AG10803 (cell line): Measurements from ENCODE around the gene NHLRC1.

Experiments
- DNase-seq: peaks from one replicate; pipeline ENCODE4 v3.0.0; 2010; ENCODE audit warnings: low read depth
- H3K4me3 ChIP-seq: 2 replicates; pipeline ENCODE4 v1.5.1; 2011; ENCODE audit warnings: mild to moderate bottlenecking, low read length, control low read depth
- TF ChIP-seq, protein P1 (sequence below): conservative IDR thresholded peaks from 2 replicates; pipeline ENCODE4 v1.5.1; 2011; ENCODE audit warnings: mild to moderate bottlenecking, low read length, control low read depth, inconsistent platforms

NHLRC1 gene

DNA sequence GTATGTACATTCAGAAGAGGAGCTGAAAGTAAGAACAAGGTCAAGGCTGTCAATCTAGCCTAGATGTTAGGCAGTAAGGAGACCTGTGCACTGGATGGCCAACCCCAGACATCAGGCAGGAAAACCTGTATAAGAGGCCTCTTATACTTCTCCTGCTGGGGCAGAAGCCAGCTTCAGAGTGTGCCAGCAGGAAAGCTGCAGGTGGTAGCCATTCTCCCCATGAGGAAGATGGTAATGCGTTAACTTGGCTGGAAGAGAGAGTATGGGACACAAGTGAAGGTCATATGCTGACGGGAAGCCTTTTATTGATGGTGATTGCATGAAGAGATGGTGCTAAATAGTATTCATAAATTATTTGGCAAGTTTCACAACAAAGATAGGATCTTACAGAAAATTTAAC lies 20.6 kb downstream of the NHLRC1 start:
- DNase-seq, result no peak
- TF ChIP-seq, protein P1, sequence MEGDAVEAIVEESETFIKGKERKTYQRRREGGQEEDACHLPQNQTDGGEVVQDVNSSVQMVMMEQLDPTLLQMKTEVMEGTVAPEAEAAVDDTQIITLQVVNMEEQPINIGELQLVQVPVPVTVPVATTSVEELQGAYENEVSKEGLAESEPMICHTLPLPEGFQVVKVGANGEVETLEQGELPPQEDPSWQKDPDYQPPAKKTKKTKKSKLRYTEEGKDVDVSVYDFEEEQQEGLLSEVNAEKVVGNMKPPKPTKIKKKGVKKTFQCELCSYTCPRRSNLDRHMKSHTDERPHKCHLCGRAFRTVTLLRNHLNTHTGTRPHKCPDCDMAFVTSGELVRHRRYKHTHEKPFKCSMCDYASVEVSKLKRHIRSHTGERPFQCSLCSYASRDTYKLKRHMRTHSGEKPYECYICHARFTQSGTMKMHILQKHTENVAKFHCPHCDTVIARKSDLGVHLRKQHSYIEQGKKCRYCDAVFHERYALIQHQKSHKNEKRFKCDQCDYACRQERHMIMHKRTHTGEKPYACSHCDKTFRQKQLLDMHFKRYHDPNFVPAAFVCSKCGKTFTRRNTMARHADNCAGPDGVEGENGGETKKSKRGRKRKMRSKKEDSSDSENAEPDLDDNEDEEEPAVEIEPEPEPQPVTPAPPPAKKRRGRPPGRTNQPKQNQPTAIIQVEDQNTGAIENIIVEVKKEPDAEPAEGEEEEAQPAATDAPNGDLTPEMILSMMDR, result no peak
- no peak overlapping the region for H3K4me3 ChIP-seq

DNA sequence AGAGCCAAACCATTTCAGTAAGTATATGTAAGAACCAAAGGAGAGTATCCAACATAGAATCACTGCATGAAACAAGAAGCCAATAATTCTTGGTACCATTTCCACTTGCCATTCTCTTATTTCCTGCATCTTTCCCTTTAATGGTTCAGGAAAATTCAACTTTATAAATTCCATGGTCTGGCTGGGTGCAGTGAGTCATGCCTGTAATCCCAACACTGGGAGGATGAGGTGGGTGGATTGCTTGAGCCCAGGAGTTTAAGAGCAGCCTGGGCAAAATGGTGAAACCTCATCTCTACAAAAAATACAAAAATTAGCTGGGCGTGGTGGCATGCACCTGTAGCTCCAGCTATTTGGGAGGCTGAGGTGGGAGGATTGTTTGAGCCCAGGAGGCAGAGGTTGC lies 21.2 kb downstream of the NHLRC1 start:
- TF ChIP-seq, protein P1, result no peak
- H3K4me3 ChIP-seq, result no peak overlapping the region

DNA sequence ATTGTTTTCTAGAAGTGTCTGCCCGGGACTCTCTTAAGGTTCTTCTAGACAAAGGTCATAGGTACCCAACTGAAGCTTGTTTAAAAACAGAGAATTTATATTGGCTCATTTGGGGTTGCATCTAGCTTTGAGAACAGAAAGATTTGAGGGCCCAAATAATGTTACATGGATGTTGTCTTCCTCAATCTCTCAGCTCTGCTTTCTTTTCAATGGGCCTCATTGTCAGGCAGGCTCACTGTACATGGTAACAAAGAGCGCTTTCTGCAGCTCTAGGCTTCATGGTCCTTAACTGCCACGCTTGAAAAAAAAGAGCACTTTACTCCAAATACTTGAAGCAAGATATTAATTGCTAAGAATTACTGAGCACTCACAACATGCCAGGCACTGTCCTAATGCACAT lies 22.2 kb downstream of the NHLRC1 start:
- TF ChIP-seq, protein P1, result no peak
- H3K4me3 ChIP-seq, result no peak overlapping the region
- DNase-seq, result no peak

More for the DNA sequence above, 21.2 kb downstream of the NHLRC1 start:
- DNase-seq, result peak; percentile 35

DNA sequence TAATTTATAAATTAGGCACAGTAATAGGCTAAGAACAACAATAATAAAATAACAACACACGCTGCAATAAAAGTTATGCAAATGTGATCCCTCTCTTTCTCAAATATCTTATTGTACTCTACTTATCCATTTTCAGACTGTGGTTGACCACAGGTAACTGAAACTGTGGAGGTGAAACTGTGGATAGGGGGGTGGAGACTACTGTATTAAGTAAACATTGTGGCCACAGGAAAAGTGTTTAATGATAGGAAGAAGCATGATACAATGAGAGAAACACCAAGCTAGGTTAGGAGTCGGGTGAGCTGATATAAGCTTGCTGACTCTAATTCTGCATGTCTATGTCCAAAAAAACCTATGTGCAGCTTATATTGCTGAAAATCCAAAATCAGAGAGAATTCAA lies 23.0 kb downstream of the NHLRC1 start:
- TF ChIP-seq, protein P1, result no peak
- DNase-seq, result no peak

DNA sequence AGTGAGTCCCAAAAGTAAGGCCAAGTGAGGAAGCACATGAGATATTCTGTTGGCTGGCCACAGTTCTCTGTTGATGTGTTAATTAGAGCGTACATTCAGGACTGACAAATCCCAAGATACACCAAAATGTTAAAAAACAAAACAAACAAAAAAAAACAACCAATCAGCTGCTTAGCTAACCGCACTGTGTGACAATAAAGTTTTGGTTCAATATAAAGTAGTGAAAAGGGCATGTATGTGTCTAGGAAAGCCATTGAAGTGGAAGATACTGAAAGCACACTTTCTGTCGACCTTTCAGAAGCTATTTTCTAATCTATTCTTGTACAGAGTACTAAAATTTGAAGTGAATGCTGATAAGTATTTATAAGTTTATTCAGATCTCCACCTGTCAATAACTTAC lies 26.1 kb downstream of the NHLRC1 start:
- no peak overlapping the region for H3K4me3 ChIP-seq
- DNase-seq, result no peak
- TF ChIP-seq, protein P1, result no peak

More for the DNA sequence above, 23.0 kb downstream of the NHLRC1 start:
- H3K4me3 ChIP-seq, result no peak overlapping the region

DNA sequence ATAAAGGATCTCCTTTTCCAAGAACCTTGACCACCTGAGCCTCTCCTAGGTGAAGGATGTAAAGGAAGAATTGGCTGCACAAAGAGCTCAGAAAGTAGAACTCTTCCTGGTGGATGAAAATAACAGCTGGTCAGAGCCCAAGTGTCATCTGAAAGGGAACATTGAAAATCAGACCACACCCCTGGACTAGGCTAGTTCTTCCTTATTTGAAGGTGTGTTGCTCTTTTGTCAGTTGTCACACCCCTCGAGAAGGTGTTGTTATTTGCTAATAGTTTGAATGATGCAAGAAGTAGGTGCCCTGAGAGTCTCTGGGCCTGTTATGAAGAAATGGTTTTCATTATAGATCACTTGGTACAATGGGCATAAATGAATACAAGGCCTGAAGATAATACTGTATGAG lies 31.1 kb downstream of the NHLRC1 start:
- H3K4me3 ChIP-seq, result no peak overlapping the region
- TF ChIP-seq, protein P1, result no peak
- no peak for DNase-seq

DNA sequence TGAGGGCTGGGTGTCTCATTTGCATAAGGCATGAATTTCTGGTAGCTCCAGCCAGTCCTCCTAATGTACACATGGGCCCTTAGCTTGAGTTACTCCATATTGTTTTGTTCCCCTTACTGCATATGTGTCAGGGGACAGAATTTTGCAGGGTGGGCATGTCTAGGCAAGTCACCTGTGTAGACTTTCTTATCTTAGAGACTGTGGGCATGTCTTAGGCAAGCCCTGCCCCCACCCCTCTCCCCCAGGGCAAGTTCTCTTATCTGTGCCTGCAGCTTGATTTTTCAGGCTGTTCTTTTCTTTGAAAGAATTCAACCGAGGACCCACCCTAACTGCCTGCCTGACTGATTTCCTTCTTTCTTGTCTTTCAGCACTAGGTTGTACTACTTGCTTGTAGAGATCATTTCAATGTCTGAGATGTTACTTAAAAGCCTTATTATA lies 32.1 kb downstream of the NHLRC1 start:
- no peak for DNase-seq
- TF ChIP-seq, protein P1, result no peak

More for the DNA sequence above, 32.1 kb downstream of the NHLRC1 start:
- H3K4me3 ChIP-seq, result no peak overlapping the region
